Keratinocyte (primary cell): Measurements from ENCODE around the gene SLIT3.

Experiments
- EZH2 ChIP-seq: IDR thresholded peaks from one replicate; pipeline ENCODE4 v1.6.1; 2012; ENCODE audit warnings: inconsistent platforms, mild to moderate bottlenecking, low read length, moderate library complexity
- TF ChIP-seq, protein P1 (sequence below), 3 experiments: IDR thresholded peaks in 1 of 3; conservative IDR thresholded peaks in 1 of 3; optimal IDR thresholded peaks in 1 of 3; 2 replicates in 2 of 3; 3 replicates in 1 of 3; pipeline versions ENCODE3 to v1.5.1; 2011; ENCODE audit warnings: low read length in 3 of 3, mild to moderate bottlenecking in 3 of 3, moderate library complexity in 2 of 3, control low read depth in 1 of 3, inconsistent platforms in 1 of 3; ENCODE audit not compliant: insufficient read depth in 2 of 3; ENCODE audit errors: extremely low read depth in 1 of 3

DNA sequence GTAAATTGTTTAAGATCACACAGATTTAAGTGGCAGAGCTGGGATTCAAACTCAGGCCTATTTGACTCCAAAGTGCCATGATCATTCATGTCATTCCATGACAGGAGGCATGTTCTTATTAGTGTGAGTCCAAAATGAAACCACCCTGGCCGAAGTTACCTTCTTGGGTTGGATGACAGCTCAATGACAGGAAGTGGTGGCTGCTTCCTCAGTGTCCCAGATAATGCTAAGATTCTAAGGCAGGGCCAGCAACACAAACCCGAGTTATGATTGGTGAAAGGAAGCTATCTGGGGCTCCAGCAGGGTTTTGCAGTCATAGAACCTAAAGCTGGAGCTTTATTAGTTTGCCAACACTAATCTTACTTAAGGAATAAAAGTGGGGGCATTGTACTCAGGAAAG is 340.4 kb downstream of the SLIT3 start:
- TF ChIP-seq, protein P1, sequence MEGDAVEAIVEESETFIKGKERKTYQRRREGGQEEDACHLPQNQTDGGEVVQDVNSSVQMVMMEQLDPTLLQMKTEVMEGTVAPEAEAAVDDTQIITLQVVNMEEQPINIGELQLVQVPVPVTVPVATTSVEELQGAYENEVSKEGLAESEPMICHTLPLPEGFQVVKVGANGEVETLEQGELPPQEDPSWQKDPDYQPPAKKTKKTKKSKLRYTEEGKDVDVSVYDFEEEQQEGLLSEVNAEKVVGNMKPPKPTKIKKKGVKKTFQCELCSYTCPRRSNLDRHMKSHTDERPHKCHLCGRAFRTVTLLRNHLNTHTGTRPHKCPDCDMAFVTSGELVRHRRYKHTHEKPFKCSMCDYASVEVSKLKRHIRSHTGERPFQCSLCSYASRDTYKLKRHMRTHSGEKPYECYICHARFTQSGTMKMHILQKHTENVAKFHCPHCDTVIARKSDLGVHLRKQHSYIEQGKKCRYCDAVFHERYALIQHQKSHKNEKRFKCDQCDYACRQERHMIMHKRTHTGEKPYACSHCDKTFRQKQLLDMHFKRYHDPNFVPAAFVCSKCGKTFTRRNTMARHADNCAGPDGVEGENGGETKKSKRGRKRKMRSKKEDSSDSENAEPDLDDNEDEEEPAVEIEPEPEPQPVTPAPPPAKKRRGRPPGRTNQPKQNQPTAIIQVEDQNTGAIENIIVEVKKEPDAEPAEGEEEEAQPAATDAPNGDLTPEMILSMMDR (optimal IDR thresholded peaks at IDR 0.05 in 1 of 3, IDR thresholded peaks at IDR 0.05 in 1 of 3, conservative IDR thresholded peaks at IDR 0.05 in 1 of 3; ENCODE audit: extremely low read depth in 1 of 3, insufficient read depth in 2 of 3, low read length in 3 of 3), result no peak
- no peak for TF ChIP-seq EZH2
